ENCODE results near the gene NEIL3. TPM values are rescaled to one million over a fixed set of nuclear protein-coding genes. Genes with fewer than 3 reads are reported as not detected.

The NEIL3 gene
- total RNA-seq, 2 experiments from 2014 or later, result 0.22 to 0.25 TPM

DNA sequence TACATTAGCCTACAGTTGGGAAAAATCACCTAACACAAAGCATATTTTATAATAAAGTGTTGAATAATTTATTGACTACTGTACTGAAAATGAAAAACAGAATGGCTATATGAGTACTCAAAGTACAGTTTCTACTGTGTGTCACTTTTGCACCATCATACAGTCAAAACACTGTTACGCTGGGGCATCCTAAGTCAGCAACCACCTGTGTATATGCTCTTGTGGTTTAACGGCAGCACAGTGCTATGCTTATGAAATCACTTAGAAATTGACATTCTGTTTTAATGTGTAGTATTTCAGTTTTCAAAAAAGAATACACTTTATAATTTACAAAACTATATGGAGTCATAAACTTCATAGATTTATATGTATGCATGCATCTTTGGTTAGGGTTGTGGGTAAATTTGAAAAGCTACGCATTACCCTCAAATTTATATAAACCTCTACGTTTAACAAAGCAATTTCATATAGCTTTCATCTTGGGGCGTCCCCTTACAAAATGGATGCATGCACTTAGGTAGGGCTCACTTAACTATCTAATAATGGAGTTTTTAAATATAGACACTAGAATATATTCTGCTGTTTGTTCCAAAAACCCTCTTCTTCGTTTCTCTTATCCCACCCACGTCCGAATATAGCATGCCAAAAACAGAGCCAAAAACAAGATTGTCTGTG is 690 bp upstream of the NEIL3 start:
- no peaks in the 10 kb centered on the region for H3K27me3 Mint-ChIP-seq
- H3K4me1 ChIP-seq (ENCODE audit: insufficient read depth, low read length), result peaks cover 5% of the 10 kb centered on the region
- no peaks in the 10 kb centered on the region for H3K9me3 Mint-ChIP-seq
- POLR2A ChIA-PET, result interaction anchor here (1.1 to 2.5 kb wide), 9 partner anchors 11 to 151 kb away, joined by 3 to 30 read pairs (median 6); partner anchors contain the start of gene AGA
- H3K27me3 ChIP-seq (ENCODE audit: control insufficient read depth in 1 of 2, insufficient read depth in 2 of 2, low read length in 2 of 2), result no peaks in the 10 kb centered on the region
- intact Hi-C loops (cut with DNase I, micrococcal nuclease), result loop anchor here in 1 of 2 experiments (1.0 to 2.0 kb wide), 2 partner anchors 16 to 133 kb away; partner anchors contain the start of gene AGA
- H3K4me1 Mint-ChIP-seq (ENCODE audit: low read depth), result peaks cover 33% of the 10 kb centered on the region
- H3K36me3 Mint-ChIP-seq (ENCODE audit: low read depth), result no peaks in the 10 kb centered on the region
- peak overlapping the region; percentile 72 for H3K4me3 ChIP-seq (ENCODE audit: low read length)
- CTCF ChIA-PET, result interaction anchor here (1.0 to 2.1 kb wide), 3 partner anchors 31 to 138 kb away, joined by 3 to 6 read pairs (median 5); no protein-coding TSS in a partner anchor
- H3K4me3 Mint-ChIP-seq, result peak overlapping the region; percentile 88
- peak overlapping the region; percentile 78 for H3K27ac Mint-ChIP-seq
- H3K27ac ChIP-seq (ENCODE audit: low read depth in 1 of 2, low read length in 2 of 2), result no peak overlapping the region
- ATAC-seq (ENCODE audit: poor library complexity) (peak; percentile 58), DNase-seq (peak in 4 of 14 experiments; percentile 13 to 46 (median 34))
- H3K9me3 ChIP-seq (ENCODE audit: control insufficient read depth in 1 of 2, insufficient read depth in 1 of 2, low read length in 2 of 2), result no peaks in the 10 kb centered on the region
- no peaks in the 10 kb centered on the region for H3K36me3 ChIP-seq (ENCODE audit: insufficient read depth, low read length)
- TF ChIP-seq, protein P1, sequence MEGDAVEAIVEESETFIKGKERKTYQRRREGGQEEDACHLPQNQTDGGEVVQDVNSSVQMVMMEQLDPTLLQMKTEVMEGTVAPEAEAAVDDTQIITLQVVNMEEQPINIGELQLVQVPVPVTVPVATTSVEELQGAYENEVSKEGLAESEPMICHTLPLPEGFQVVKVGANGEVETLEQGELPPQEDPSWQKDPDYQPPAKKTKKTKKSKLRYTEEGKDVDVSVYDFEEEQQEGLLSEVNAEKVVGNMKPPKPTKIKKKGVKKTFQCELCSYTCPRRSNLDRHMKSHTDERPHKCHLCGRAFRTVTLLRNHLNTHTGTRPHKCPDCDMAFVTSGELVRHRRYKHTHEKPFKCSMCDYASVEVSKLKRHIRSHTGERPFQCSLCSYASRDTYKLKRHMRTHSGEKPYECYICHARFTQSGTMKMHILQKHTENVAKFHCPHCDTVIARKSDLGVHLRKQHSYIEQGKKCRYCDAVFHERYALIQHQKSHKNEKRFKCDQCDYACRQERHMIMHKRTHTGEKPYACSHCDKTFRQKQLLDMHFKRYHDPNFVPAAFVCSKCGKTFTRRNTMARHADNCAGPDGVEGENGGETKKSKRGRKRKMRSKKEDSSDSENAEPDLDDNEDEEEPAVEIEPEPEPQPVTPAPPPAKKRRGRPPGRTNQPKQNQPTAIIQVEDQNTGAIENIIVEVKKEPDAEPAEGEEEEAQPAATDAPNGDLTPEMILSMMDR (IDR thresholded peaks at IDR 0.05), result no peak

DNA sequence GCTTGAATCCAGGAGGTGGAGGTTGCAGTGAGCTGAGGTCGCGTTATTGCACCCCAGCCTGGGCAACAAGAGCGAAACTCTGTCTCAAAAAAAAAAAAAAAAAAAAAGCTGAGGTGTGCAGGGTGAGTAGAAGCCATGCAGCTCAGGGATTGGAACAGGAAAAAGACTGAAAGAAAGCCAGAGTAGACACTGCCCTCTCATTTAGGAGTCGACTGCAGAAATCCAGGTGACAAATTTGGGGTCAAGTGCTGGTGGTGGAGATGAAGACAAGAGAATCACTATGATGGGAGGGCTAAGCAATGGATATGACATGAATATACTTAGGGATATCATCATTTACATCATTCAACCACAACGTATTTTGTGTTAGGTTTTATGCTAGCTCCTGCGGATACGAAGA is 1.9 kb downstream of the NEIL3 start:
- H3K36me3 ChIP-seq (ENCODE audit: insufficient read depth, low read length), result no peaks in the 10 kb centered on the region
- peak overlapping the region; percentile 65 for H3K4me3 Mint-ChIP-seq
- H3K27me3 Mint-ChIP-seq, result no peaks in the 10 kb centered on the region
- H3K36me3 Mint-ChIP-seq (ENCODE audit: low read depth), result no peaks in the 10 kb centered on the region
- CTCF ChIA-PET, result no interaction called here
- no peaks in the 10 kb centered on the region for H3K9me3 Mint-ChIP-seq
- no peaks in the 10 kb centered on the region for H3K27me3 ChIP-seq (ENCODE audit: control insufficient read depth in 1 of 2, insufficient read depth in 2 of 2, low read length in 2 of 2)
- peaks cover 5% of the 10 kb centered on the region for H3K4me1 ChIP-seq (ENCODE audit: insufficient read depth, low read length)
- no peak overlapping the region for H3K27ac Mint-ChIP-seq
- intact Hi-C loops (cut with DNase I, micrococcal nuclease), result loop anchor here in 1 of 2 experiments (10.0 kb wide), 2 partner anchors 987 to 1117 kb away; partner anchors contain the start of gene SPATA4
- ATAC-seq (ENCODE audit: poor library complexity) (no peak), DNase-seq (no peak)
- peaks cover 52% of the 10 kb centered on the region for H3K4me1 Mint-ChIP-seq (ENCODE audit: low read depth)
- H3K9me3 ChIP-seq (ENCODE audit: control insufficient read depth in 1 of 2, insufficient read depth in 1 of 2, low read length in 2 of 2), result no peaks in the 10 kb centered on the region
- no peak overlapping the region for H3K27ac ChIP-seq (ENCODE audit: low read depth in 1 of 2, low read length in 2 of 2)
- no peak overlapping the region for H3K4me3 ChIP-seq (ENCODE audit: low read length)
- POLR2A ChIA-PET, result interaction anchor here (0.6 kb wide), 1 partner anchor 68 kb away, joined by 4 read pairs; no protein-coding TSS in a partner anchor
- TF ChIP-seq, protein P1 (IDR thresholded peaks at IDR 0.05), result no peak

DNA sequence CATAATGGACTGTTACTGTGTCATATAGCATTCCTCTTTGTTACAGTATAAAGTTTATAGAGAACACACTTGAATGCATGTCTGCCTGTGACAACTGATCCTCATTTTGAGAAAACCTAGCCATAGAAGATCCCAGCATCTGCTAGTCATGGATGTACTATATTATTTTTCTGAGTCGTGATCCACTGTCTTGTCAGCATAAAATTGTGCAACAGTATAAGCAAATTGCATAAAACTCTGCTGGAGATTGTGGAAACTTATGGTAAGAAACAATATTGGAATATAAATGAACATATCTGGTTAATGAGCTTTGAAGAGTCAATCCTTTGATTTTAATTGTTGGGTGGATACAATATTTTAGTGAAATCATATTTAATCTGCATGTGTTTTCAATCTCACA is 3.6 kb downstream of the NEIL3 start:
- ChIA-PET POLR2A (no interaction called here), CTCF (no interaction called here)
- intact Hi-C loops (cut with DNase I, micrococcal nuclease), result loop anchor here in 1 of 2 experiments (10.0 kb wide), 2 partner anchors 988 to 1118 kb away; partner anchors contain the start of gene SPATA4
- Histone ChIP-seq H3K9me3 (ENCODE audit: control insufficient read depth in 1 of 2, insufficient read depth in 1 of 2, low read length in 2 of 2) (no peaks in the 10 kb centered on the region), H3K36me3 (ENCODE audit: insufficient read depth, low read length) (no peaks in the 10 kb centered on the region), H3K4me1 (ENCODE audit: insufficient read depth, low read length) (peaks cover 9% of the 10 kb centered on the region), H3K27ac (ENCODE audit: low read depth in 1 of 2, low read length in 2 of 2) (no peak overlapping the region), H3K27me3 (ENCODE audit: control insufficient read depth in 1 of 2, insufficient read depth in 2 of 2, low read length in 2 of 2) (no peaks in the 10 kb centered on the region), H3K4me3 (ENCODE audit: low read length) (no peak overlapping the region)
- TF ChIP-seq, protein P1 (IDR thresholded peaks at IDR 0.05), result no peak
- Mint-ChIP-seq H3K9me3 (no peaks in the 10 kb centered on the region), H3K36me3 (ENCODE audit: low read depth) (no peaks in the 10 kb centered on the region), H3K4me1 (ENCODE audit: low read depth) (peaks cover 65% of the 10 kb centered on the region), H3K27me3 (no peaks in the 10 kb centered on the region), H3K27ac (no peak overlapping the region), H3K4me3 (no peak overlapping the region)
- ATAC-seq (ENCODE audit: poor library complexity), result no peak
- DNase-seq, result no peak
